Brain pericyte (primary cell): ENCODE data around the gene SH3PXD2B.
"Not testable (repeated sequence)": the region's sequence is repeated elsewhere in the genome, so short reads cannot be mapped to it uniquely, and the experiment has no call there.

Experiments used
- DNase-seq: peaks from one replicate; pipeline ENCODE4 v3.0.0-alpha.2; 2012; ENCODE audit warnings: low read depth, low spot score

Gene SH3PXD2B

DNA sequence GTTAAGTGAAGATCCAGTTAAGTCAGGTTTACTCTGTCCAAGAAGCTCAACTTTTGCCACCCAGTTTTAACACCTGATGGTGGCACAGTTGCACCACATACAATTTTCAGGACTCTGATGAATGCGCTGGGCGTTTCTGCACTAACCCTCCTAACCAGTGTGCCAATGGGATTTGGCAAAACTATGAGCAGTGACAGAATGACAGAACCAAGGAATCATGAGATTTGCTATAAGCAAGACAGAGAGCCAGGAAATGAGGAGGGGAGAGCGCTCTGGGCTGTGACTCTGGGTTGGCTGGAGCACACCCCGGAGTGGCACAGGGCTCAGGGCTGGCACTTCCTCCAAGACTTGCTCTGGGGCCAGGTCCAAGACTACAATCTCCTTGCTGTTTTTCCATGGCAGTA, 84.1 kb downstream of the SH3PXD2B start:
- no peak for DNase-seq

- DNase-seq: not testable (repeated sequence)
These were observed 85.6 kb downstream of the SH3PXD2B start for GRCh38 chr5:172368699-172369098.

DNA sequence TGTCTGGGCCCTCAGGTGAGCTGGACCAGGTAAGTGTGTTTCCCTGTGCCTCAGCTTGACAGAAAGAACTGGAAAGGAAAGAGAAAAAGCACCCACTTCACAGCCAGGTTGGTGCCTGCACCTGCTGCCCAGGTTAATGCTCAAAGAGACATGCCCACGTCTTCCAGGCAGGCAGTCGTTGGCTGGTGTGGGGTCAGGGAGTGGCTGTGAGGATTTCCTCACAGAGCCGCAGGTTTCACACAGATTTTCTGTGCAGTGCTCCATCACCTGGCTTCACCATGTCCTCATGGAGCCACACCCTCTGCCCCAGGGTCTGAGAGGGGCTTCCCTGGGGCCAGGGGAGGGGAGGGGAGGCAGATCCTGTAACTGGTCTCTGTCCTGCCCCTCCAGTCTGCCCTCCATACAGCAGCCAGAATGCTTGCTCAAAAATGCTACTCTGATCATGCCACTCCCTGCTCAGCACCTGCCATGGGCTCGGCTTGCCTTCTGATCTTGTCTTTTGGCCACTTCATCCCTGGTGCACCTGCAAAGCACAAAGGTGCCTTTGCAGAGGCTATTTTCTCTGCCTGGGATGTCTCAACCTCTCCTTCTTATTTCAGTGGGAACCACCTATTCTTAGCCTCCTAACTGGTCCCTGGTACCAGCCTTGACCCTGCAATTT, 88.2 kb downstream of the SH3PXD2B start:
- DNase-seq: no peak

GRCh38 chr5:172364773-172365172, 89.6 kb downstream of the SH3PXD2B start:
- DNase-seq: no peak

GRCh38 chr5:172362755-172363154, 91.6 kb downstream of the SH3PXD2B start:
- DNase-seq: no peak

GRCh38 chr5:172361566-172362238, 92.6 kb downstream of the SH3PXD2B start:
- no peak for DNase-seq

DNA sequence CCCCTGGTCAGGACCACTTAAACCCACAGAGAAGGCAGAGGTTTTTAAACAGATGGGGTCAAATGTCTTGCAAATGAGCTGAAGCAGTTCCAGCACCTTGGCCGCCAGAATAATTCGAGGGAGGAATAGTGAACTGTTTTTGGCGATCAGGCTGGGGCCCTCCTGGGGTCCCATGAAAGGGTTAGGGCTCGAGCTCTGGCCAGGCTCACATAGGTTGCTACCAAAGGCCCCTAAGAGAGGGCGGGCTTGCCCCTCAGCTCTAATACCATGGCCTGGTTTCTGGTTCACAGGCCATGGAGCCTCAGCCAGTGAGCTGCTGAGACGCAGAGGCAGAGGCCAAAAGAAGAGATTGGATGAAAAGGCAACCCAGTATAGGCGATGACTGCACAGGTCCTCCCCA, 96.0 kb downstream of the SH3PXD2B start:
- no peak for DNase-seq

GRCh38 chr5:172356527-172356926, 97.8 kb downstream of the SH3PXD2B start:
- no peak for DNase-seq

- no peak for DNase-seq
These were observed 98.3 kb downstream of the SH3PXD2B start for GRCh38 chr5:172356047-172356446.

GRCh38 chr5:172353846-172354245, 100.5 kb downstream of the SH3PXD2B start:
- DNase-seq: no peak

GRCh38 chr5:172353271-172353812, 101.0 kb downstream of the SH3PXD2B start:
- no peak for DNase-seq

DNA sequence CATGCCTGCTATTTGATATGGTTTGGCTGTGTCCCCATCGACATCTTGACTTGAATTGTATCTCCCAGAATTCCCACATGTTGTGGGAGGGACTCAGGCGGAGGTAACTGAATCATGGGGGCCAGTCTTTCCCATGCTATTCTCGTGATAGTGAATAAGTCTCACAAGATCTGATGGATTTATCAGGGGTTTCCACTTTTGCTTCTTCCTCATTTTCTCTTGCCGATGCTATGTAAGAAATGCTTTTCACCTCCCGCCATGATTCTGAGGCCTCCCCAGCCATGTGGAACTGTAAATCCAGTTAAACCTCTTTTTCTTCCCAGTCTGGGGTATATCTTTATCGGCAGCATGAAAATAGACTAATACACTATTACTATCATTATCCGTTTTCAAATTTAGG, 101.8 kb downstream of the SH3PXD2B start:
- not testable (repeated sequence) for DNase-seq

GRCh38 chr5:172351240-172351778, 103.0 kb downstream of the SH3PXD2B start:
- no peak for DNase-seq

- DNase-seq: no peak
These were observed 103.8 kb downstream of the SH3PXD2B start for GRCh38 chr5:172350212-172351181.

GRCh38 chr5:172348733-172349132, 105.6 kb downstream of the SH3PXD2B start:
- not testable (repeated sequence) for DNase-seq

GRCh38 chr5:172348084-172348483, 106.2 kb downstream of the SH3PXD2B start:
- DNase-seq: no peak

DNA sequence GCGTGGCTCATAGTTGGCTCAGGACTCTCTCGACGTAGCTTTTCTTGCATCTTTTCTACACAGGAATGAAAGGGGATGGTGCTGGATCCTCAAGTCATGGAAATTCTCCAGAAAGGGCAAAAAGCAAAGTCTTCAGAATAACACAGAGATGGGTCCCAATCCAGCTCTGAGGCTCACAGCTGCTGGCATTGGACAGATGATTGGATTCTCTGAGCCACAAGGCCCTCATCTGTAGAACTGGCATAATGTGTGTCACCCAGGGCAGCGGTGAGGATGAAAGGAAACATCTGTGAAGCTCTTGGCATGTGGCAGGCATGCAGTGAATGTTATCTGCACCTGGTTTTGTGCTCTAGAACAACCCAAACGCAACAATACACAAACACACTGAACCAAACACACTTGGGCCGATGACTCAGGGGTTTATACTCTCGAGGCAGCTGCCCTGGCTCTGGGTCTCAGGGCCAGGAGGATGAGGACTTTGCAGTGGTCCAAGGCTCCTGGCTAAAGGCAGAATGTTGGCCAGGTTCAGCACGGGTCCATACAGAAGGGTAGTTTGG, 106.8 kb downstream of the SH3PXD2B start:
- no peak for DNase-seq

- no peak for DNase-seq
These were observed 108.4 kb downstream of the SH3PXD2B start for GRCh38 chr5:172345881-172346280.

GRCh38 chr5:172344855-172345409, 109.4 kb downstream of the SH3PXD2B start:
- no peak for DNase-seq

GRCh38 chr5:172343741-172344140, 110.6 kb downstream of the SH3PXD2B start:
- DNase-seq: no peak

- DNase-seq: no peak
These were observed 111.4 kb downstream of the SH3PXD2B start for GRCh38 chr5:172342918-172343317.
